Muscle layer of colon (tissue), 2 donors: ENCODE results near the gene CLASP2.
"Not testable (repeated sequence)": the region's sequence is repeated elsewhere in the genome, so short reads cannot be mapped to it uniquely, and the experiment has no call there.

Experiments used
- H3K27ac ChIP-seq: one replicate; pipeline ENCODE4 v1.7.0; 2013; ENCODE audit warnings: low read depth, mild to moderate bottlenecking, low read length, moderate library complexity
- H3K27me3 ChIP-seq, 2 donors: one replicate each; pipeline ENCODE4 v1.7.0; 2013; ENCODE audit warnings: low read length in 2 of 2, mild to moderate bottlenecking in 2 of 2; ENCODE audit not compliant: insufficient read depth in 2 of 2, control insufficient read depth in 1 of 2
- H3K36me3 ChIP-seq: one replicate; pipeline ENCODE4 v1.7.0; 2013; ENCODE audit warnings: mild to moderate bottlenecking, low read length; ENCODE audit not compliant: insufficient read depth
- H3K4me1 ChIP-seq: one replicate; pipeline ENCODE4 v1.7.0; 2013; ENCODE audit warnings: mild to moderate bottlenecking, low read length; ENCODE audit not compliant: insufficient read depth
- H3K4me3 ChIP-seq, 2 donors: one replicate each; pipeline ENCODE4 v1.7.0; 2013; ENCODE audit warnings: low read length in 2 of 2, low read depth in 1 of 2, mild to moderate bottlenecking in 1 of 2, moderate library complexity in 1 of 2
- H3K9ac ChIP-seq: one replicate; pipeline ENCODE4 v1.7.0; 2013; ENCODE audit warnings: low read length
- H3K9me3 ChIP-seq: one replicate; pipeline ENCODE4 v1.7.0; 2013; ENCODE audit warnings: mild to moderate bottlenecking, low read length
- donor health status: abdominal sarcoma.
- donor health status: Adenocarcinoma of cecum.

The CLASP2 gene

DNA sequence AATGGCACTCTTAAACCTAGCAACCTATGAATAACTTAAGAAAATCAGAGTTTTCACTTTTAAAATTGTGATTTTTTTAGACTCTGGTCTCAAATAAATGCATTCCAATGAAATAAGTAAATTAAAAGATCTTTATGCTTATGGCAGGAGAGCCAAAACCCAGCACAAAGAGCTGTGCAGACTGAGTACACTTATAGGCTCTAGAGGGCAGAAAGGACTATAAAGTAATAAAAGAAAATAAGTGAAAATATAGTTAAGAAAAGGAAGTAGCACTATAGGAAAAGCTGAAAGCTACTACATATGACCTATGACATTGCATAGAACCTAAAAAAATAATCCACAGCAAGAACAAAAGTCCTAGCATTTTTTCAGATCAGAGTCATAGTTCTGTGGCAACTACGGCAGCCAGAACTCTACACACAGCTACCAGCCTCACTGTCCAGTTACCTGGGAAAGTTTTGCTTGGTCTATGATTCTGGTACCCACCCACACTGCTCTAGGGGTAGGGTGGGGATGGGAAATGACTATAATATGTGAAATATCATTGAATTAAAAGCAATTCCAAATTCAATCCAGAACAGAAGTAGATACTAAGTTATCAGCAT, 30.5 kb downstream of the CLASP2 start:
- Histone ChIP-seq H3K4me3 (no peak overlapping the region), H3K27ac (no peak overlapping the region), H3K36me3 (peaks cover 3% of the 10 kb centered on the region), H3K27me3 (no peaks in the 10 kb centered on the region), H3K4me1 (no peaks in the 10 kb centered on the region), H3K9ac (no peak overlapping the region), H3K9me3 (no peaks in the 10 kb centered on the region)

DNA sequence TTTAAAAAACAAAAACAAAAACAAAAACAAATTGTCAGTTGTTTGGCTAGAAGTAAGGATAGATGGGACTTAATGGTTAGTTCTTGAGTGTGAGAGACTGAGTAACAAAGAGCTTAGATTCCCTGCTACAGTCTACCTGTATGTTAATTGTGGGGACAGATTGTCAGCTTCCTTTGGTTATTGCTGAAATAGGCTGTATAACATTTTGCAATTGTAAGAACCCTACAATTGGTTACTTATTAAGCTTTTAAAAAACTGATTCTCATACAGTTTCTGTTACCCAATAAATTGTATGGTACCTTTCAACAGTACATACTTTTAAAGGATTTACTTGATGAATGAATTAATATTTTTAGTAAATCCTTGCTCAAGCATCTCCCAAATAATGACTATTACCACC, 35.3 kb downstream of the CLASP2 start:
- peaks cover 3% of the 10 kb centered on the region for H3K36me3 ChIP-seq
- no peak overlapping the region for H3K27ac ChIP-seq
- H3K9me3 ChIP-seq = no peaks in the 10 kb centered on the region
- no peak overlapping the region for H3K9ac ChIP-seq
- H3K27me3 ChIP-seq = no peaks in the 10 kb centered on the region
- H3K4me3 ChIP-seq = no peak overlapping the region
- no peaks in the 10 kb centered on the region for H3K4me1 ChIP-seq

DNA sequence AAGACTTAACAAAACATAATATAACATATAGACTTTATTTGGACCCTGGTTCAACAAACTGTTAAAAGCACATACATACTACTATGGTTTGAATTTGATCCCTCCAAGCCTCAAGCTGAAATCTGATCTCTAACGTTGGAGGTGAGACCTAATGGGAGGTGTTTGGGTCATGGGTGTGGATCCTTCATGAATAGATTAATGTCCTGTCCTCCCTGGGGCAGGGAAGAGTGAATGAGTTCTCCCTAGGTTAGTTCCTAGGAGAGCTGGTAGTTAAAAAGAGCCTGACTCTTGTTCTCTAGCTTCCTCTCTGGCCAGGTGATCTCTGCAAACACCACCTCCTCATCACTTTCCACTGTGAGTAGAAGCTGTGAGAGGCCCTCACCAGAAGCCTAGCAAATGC, 36.4 kb downstream of the CLASP2 start:
- H3K4me3 ChIP-seq = no peak overlapping the region
- no peaks in the 10 kb centered on the region for H3K4me1 ChIP-seq
- H3K9me3 ChIP-seq = no peaks in the 10 kb centered on the region
- H3K9ac ChIP-seq = no peak overlapping the region
- H3K27ac ChIP-seq = no peak overlapping the region
- H3K36me3 ChIP-seq = peaks cover 3% of the 10 kb centered on the region
- H3K27me3 ChIP-seq = no peaks in the 10 kb centered on the region

DNA sequence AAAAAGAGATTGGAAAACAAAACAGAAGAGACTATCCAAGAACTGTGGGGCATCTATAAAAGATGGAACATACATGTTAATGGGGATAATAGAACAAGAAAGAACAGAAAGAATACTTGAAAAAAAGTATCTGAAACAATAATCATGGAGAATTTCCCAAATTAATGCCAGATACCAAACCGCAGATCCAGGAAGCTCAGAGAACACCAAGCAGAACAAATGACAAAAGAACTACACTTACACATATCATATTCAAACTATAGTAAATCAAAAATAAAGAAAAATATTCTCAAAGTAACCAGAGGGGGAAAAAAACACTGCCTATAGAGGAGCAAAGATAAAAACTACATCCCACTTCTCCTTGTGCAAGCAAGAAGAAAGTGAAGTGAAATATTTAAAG, 40.0 kb downstream of the CLASP2 start:
- Histone ChIP-seq H3K36me3 (peaks cover 3% of the 10 kb centered on the region), H3K27me3 (no peaks in the 10 kb centered on the region)

DNA sequence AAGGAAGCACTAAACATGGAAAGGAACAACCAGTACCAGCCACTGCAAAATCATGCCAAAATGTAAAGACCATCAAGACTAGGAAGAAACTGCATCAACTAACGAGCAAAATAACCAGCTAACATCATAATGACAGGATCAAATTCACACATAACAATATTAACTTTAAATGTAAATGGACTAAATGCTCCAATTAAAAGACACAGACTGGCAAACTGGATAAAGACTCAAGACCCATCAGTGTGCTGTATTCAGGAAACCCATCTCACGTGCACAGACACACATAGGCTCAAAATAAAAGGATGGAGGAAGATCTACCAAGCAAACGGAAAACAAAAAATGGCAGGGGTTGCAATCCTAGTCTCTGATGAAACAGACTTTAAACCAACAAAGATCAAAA, 44.6 kb downstream of the CLASP2 start:
- not testable (repeated sequence) for H3K27me3 ChIP-seq, H3K4me3 ChIP-seq, H3K4me1 ChIP-seq, H3K9ac ChIP-seq, H3K27ac ChIP-seq, H3K9me3 ChIP-seq, H3K36me3 ChIP-seq

More for the DNA sequence above, 40.0 kb downstream of the CLASP2 start:
- Histone ChIP-seq H3K9ac (no peak overlapping the region), H3K27ac (no peak overlapping the region), H3K9me3 (no peaks in the 10 kb centered on the region), H3K4me3 (no peak overlapping the region), H3K4me1 (no peaks in the 10 kb centered on the region)

DNA sequence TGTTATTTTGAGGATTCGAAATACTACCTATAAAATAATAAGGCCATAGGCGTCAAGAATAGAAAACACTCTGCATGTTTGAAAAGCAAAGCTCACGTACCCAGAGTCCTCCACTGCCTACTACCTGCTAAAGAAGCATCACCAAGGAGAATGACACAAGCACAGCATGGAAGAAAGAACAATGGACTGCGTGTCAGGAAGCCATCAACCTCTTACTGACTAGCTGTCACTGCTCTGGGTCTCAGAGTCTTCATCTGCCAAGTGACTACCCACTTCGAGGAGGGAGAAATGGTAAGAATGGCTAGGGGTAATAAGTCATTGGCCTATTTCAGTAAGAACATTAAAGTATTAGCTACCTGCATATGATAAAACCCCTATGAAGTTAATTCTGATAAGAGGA, 49.4 kb downstream of the CLASP2 start:
- H3K9me3 ChIP-seq = no peaks in the 10 kb centered on the region
- no peak overlapping the region for H3K27ac ChIP-seq
- no peaks in the 10 kb centered on the region for H3K27me3 ChIP-seq
- no peaks in the 10 kb centered on the region for H3K4me1 ChIP-seq
- H3K4me3 ChIP-seq = no peak overlapping the region
- H3K36me3 ChIP-seq = no peaks in the 10 kb centered on the region
- H3K9ac ChIP-seq = no peak overlapping the region

DNA sequence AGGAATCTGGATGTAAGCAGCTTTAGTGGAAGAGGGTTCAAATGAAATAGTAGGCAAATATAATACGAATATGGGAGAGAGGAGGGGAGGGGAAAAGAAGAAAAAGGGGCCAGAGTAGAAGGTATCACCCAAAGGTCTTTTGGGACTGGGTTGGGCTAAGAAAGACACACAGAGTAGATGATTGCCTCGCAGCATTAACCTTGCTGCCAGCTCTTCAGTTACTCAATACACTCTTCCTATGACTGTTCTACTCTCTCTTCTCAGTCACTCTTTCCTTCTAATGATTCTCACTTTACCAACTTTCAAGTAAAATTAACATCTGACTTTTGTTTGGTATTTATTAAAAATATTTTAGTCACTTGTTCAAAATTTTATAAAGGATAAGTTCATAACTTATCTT, 52.8 kb downstream of the CLASP2 start:
- Histone ChIP-seq H3K27ac (no peak overlapping the region), H3K9me3 (no peaks in the 10 kb centered on the region), H3K9ac (no peak overlapping the region), H3K4me3 (no peak overlapping the region), H3K4me1 (peaks cover 11% of the 10 kb centered on the region), H3K27me3 (no peaks in the 10 kb centered on the region), H3K36me3 (no peaks in the 10 kb centered on the region)

DNA sequence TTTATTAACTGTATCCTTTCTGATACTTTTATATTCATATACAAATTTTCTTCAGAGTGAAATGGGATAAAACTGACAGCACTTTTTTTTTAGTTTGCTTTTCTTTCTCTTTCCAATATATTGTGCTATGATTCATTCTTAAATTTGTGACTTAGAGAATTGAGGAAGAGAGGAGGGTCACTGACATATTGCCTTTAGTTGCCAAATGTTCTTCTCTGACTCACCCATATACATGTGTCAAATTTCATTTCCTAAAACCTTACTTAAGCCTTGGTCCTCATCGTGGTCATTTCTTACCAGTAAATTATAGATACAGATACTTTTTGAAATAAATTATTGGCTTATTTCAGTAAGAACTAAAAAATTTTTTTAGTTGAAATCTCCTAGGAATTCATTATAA, 53.9 kb downstream of the CLASP2 start:
- no peaks in the 10 kb centered on the region for H3K36me3 ChIP-seq
- H3K4me1 ChIP-seq = peaks cover 17% of the 10 kb centered on the region

DNA sequence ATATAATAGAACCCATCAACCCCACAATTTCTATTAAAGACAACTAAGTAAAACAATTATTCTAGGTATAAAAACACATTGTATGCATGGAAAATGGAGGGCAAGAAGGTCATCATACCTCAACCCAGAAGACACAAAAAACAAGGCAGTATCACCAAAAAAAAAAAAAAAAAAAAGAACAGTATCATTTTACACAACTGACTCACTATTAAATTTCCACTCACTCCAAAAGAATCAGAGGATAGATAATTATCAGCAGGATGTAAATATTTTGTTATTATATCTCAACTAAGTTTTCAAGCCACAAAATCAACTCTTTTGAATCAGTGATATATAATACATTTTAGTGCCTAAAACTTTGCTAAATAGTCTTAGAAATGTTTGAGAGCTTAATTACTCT, 55.0 kb downstream of the CLASP2 start:
- Histone ChIP-seq H3K27me3 (no peaks in the 10 kb centered on the region), H3K4me1 (peaks cover 17% of the 10 kb centered on the region), H3K27ac (no peak overlapping the region), H3K9me3 (no peaks in the 10 kb centered on the region), H3K9ac (no peak overlapping the region), H3K36me3 (no peaks in the 10 kb centered on the region), H3K4me3 (no peak overlapping the region)

More for the DNA sequence above, 53.9 kb downstream of the CLASP2 start:
- Histone ChIP-seq H3K4me3 (no peak overlapping the region), H3K27me3 (no peaks in the 10 kb centered on the region), H3K27ac (no peak overlapping the region), H3K9ac (no peak overlapping the region), H3K9me3 (no peaks in the 10 kb centered on the region)

DNA sequence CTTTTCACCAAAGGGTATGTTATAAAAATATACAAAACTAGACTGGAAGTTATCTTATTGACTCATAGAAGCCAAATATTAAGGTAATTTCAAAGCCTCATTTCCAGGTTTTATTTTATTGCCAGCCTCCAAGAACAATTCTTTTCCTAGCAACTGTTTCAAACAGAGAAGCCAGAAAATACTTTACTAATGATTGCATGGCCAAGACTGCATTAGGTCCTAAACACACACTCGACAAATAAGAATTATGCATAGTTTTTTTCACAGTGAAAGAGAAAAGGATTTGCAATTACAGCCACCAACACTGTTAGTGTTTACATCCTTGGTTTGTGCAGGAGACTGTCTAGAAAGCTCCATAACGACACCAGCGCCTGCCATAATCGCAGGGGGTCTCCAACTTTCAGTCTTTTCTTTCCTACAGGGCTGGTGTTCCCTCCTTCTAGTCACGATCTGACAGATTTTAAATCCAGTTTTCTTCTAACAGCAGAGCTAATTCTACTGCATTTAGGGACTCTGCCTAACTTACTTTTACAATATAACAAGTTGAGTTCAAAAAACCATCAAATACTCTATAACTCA, 58.1 kb downstream of the CLASP2 start:
- H3K4me1 ChIP-seq = peaks cover 31% of the 10 kb centered on the region
- H3K27ac ChIP-seq = peak overlapping the region; percentile 85
- no peaks in the 10 kb centered on the region for H3K36me3 ChIP-seq
- H3K27me3 ChIP-seq = no peaks in the 10 kb centered on the region
- peak overlapping the region; percentile 2 for H3K9ac ChIP-seq
- H3K4me3 ChIP-seq = peak overlapping the region; percentile 53 to 84
- H3K9me3 ChIP-seq = no peaks in the 10 kb centered on the region

DNA sequence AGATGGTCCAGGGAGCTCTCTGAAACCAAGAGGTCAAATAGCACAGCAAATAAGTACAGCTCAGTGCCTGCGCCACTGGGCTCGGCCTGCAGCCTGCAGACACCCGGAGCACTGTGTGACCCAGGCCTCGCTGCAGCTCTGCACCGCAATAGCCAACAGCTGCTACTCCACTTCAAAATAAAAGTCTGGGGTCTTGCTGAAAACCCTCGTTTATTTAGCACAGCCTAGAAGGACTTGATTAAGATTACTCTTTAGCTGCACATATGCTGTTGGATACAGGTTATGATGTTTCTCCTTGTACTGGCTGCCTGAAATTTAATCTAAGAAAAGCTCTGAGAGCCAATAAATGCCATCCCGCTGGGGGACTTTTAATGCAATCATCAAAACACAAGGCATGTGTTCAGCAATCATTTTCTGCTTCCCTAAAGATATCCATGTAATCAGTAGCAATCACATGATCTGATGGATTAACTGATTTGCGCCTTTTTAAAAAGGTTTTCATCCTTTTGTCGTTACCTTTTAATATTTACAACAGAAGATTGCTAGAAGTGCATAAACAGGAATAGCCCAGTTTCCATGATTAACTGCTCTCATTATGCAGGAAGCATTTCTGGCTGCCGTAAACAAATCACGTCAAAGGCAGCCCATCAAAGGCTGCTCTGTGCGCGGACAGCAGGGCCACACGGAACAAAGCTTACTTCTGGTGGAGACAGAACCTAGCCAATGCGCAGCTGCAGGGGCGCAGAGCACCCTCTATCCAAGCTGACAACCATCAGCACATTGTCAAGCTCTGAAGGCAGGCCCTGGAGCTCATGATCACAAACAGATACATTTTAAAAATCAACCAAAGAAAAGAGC, 58.8 kb downstream of the CLASP2 start:
- H3K4me3 ChIP-seq = peak overlapping the region; percentile 53 to 84
- H3K9me3 ChIP-seq = no peaks in the 10 kb centered on the region
- peaks cover 32% of the 10 kb centered on the region for H3K4me1 ChIP-seq
- H3K27me3 ChIP-seq = no peaks in the 10 kb centered on the region
- H3K36me3 ChIP-seq = no peaks in the 10 kb centered on the region
- peak overlapping the region; percentile 85 for H3K27ac ChIP-seq
- peak overlapping the region; percentile 57 for H3K9ac ChIP-seq
